GM13977 (cell line): ENCODE measurements around the gene SH3GL1.

Source experiments
- DNase-seq: peaks from one replicate; pipeline ENCODE4 v3.0.0; 2012; ENCODE audit warnings: low spot score
- in situ Hi-C: fragments of 300-500 bp; cut with MboI; formaldehyde crosslinking; loops from one replicate; pipeline ENCODE4 v1.12.0; 2022; ENCODE audit warnings: low sequenced_read_pairs, low pct_unique_long_range_greater_than_20kb, mixed read lengths, inconsistent platforms; ENCODE audit not compliant: unreplicated experiment
- TF ChIP-seq, protein P1 (sequence below): IDR thresholded peaks from 2 replicates; pipeline ENCODE4 v1.5.1; 2012; ENCODE audit warnings: mild to moderate bottlenecking, control low read depth; ENCODE audit not compliant: insufficient read depth; ENCODE audit errors: extremely low read depth, missing control alignments

Gene SH3GL1

DNA sequence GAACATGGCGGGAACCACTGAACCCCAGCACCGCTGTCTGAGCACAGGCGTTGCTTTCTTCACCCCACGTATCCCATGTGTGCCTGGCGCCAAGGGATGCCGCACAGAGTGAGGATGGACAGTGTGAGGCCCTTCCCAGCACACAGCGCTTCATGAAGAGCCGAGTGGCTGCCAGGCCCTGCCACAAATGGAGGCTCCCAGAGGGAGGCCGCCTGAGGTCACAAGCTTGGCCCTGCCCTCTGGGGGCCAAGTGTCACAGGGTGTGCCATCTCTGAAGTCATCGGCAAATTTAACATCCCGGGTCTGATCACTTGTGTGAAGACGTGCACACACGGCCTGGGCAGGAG, 32.6 kb downstream of the SH3GL1 start:
- DNase-seq = no peak
- in situ Hi-C loops = no loop called here
- TF ChIP-seq, protein P1, sequence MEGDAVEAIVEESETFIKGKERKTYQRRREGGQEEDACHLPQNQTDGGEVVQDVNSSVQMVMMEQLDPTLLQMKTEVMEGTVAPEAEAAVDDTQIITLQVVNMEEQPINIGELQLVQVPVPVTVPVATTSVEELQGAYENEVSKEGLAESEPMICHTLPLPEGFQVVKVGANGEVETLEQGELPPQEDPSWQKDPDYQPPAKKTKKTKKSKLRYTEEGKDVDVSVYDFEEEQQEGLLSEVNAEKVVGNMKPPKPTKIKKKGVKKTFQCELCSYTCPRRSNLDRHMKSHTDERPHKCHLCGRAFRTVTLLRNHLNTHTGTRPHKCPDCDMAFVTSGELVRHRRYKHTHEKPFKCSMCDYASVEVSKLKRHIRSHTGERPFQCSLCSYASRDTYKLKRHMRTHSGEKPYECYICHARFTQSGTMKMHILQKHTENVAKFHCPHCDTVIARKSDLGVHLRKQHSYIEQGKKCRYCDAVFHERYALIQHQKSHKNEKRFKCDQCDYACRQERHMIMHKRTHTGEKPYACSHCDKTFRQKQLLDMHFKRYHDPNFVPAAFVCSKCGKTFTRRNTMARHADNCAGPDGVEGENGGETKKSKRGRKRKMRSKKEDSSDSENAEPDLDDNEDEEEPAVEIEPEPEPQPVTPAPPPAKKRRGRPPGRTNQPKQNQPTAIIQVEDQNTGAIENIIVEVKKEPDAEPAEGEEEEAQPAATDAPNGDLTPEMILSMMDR = no peak

DNA sequence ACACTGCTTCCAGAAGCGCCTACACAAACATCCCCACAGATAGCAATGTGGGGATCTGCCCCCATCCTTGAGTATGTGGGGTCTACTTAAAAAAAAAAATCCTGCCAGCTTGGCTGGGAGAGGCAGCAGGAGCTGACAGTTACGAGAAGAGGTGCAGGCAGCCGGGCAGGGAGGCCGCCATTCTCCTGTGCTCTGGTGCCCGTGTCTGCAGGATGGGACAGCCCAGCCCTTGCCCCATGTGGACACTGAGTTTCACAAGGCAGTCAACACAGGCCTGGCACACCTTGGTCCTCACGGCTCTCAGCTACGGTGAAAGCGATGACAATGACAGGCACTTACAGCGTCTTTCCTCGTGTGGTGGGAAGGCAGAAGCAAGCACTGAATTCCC, 33.0 kb downstream of the SH3GL1 start:
- in situ Hi-C loops = no loop called here
- TF ChIP-seq, protein P1 = no peak
- no peak for DNase-seq

DNA sequence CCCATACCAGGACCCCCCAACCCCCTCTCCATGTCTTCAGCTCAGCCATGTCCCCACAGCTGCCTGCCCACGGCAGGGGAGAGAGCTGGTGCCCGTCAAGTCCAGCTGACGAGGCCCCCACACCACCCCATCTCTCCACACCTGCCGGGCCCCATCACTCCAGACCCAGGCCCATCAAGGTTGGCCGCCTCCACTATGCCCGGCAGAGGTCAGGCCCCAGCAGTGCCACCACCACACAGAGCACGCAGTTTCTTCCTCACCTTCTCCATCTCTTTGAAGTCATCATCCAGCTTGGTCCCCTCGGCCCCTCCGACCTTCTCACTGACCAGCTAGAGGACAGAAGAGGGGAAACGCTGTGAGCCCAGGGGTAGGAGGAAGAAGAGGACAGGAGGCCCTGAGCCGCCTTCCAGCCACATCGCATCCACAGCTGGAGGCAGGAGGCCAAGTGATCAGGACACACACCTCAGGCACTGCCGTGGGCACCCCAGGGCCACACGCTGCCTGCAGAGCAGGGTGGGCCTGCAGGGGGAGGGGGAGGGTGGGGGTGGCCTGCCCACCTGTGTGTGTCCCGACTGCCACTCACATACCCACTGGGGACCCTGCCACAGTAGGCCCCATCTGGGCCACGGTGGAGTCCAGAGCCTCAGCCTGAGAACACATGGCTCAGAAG, 33.5 kb downstream of the SH3GL1 start:
- in situ Hi-C loops = no loop called here
- TF ChIP-seq, protein P1 = no peak
- DNase-seq = no peak

DNA sequence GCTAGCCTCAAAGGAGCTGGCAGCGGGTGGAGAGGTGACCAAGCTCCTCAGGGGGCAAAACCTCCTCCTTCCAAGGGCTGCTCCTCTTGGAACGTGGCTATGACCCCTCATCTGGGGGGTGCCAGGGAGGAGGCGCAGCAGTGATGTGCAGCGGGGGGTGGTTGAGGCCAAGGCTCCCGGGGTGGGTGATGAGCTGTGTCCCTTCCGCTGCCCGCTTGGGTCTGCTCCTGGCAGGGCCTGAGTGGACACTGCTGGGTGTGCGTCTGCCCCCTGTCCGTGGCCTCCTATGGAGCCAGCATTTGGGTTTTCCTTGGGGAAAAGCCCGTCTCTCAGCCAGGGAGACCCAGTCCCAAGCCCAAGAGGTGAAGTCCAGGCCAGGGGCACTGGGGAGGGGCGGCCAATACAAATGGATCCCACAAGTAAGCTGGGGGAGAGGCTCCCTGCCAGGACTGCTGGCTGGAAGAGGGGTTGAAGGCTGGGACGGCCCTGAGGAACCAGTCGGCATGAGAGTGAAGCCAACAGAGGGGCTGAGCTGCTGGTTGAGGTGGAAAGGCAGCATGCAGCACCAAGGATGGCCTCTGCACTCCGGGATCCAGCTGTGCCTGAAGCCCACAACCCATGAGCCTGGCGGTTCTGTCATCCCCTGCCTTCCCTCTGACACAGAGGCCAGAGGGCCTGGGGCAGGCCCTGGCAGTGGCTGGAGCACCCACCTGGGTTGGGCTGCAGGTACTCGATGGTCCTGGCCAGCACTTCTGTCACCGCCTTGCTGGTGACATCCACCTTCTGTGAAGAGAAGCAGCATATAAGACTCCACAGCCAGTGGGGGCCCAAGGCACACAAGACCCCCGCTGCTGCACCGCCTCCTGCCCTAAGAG, 34.3 kb downstream of the SH3GL1 start:
- no peak for DNase-seq
- in situ Hi-C loops = no loop called here
- TF ChIP-seq, protein P1 = no peak

DNA sequence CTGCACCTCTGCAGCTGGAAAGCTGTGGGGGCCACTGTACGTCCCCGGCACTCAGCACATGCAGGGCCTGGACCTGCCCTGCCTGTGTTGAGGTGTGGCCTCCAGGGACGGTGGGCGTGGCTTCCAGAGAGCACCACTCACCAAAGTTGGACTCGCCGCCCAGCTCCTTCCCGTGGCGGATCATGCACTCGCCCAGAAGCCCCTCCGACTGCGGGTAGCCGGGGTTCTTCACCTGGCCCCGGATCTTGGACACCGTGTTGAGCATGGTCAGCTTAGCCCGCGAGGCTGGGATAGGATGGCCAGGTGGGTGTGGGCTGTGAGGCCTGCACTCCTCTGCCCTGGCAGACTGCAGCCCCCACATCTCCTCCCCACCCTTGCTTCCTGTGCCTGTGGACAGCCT, 35.0 kb downstream of the SH3GL1 start:
- DNase-seq = no peak
- in situ Hi-C loops = no loop called here
- TF ChIP-seq, protein P1 = no peak

DNA sequence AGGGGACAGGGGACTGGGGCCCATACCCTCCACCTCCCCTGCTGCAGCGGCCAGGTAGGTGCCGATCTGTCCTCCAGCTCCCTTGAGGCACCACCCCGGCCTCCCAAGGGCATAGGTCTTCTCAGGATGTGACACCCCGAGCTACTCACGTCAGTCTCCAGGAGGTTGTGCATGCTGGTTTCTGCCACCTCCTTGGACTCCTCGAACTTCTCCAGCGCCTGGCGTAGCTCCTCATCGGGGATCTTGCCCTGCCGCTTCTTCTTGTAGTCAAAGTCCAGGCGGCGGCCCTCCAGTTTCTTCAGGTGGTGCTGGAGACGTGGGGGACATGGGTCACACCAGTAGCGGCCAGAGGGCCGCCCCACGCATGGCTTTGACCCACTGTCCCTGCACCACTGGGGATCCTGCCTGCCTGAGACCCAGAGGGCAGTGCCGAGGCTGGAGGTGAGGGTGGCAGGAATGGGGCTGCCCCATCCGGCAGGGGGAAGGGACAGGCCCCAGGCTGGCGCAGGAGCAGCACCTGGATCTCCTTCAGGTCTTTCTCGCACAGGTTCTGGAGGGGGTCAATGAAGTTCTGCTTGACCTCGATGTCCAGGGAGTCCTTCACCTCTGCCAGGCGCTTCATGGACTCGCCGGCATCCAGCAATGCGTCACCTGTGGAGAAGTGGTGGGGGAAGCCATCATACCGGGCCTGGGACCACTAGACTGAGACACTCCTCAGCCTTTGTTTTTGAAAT, 36.6 kb downstream of the SH3GL1 start:
- DNase-seq = no peak
- TF ChIP-seq, protein P1 = no peak
- in situ Hi-C loops = no loop called here
